Endothelial cell of umbilical vein (primary cell): ENCODE results near the gene FAM168A. TPM values are rescaled to one million over a fixed set of nuclear protein-coding genes. Genes with fewer than 3 reads are reported as not detected.

Experiments
- BruUV-seq: library from RNA; stranded (reverse); fragments of 400-500 nt; replicated peaks from 2 replicates; lab custom pipeline; 2021; lab: Mats Ljungman, UMichigan
- CTCF ChIA-PET: fragments of 300-600, 350-600 bp; sonication (Branson Sonifier 250); formaldehyde crosslinking; loops from one replicate; lab custom pipeline; 2021; ENCODE audit warnings: antibody characterized with exemption, inconsistent platforms; lab: Charles Lee
- POLR2A ChIA-PET: fragments of 300-600, 350-600 bp; sonication (Branson Sonifier 250); formaldehyde crosslinking; loops from one replicate; lab custom pipeline; 2021; ENCODE audit warnings: antibody characterized with exemption, inconsistent platforms; lab: Charles Lee
- DNase-seq: peaks from one replicate; pipeline ENCODE4 v3.0.0-alpha.2; 2011; ENCODE audit warnings: low read depth, low spot score
- FAIRE-seq: peaks from 2 replicates; lab custom pipeline; 2011; peaks lifted over from hg19 to GRCh38; lab: Jason Lieb, UNC
- H2AFZ ChIP-seq: 2 replicates; pipeline ENCODE4 v1.6.0; 2012; ENCODE audit warnings: low read depth, low read length, control low read depth, inconsistent platforms
- H3K27ac ChIP-seq: 2 replicates; pipeline ENCODE4 v1.5.1; 2011; ENCODE audit warnings: low read depth, mild to moderate bottlenecking, control low read depth, low read length, moderate library complexity; ENCODE audit not compliant: insufficient read depth
- H3K27me3 ChIP-seq, 2 experiments: 2 replicates each; pipeline versions ENCODE4 v1.6.0 to v1.6.1; 2011; ENCODE audit warnings: low read length in 2 of 2, mixed read lengths in 1 of 2; ENCODE audit not compliant: control insufficient read depth in 2 of 2, insufficient read depth in 2 of 2
- H3K36me3 ChIP-seq, 2 experiments: 2 replicates in 1 of 2; 3 replicates in 1 of 2; pipeline ENCODE4 v1.5.1; 2011; ENCODE audit warnings: low read length in 2 of 2, mild to moderate bottlenecking in 1 of 2, moderate library complexity in 1 of 2; ENCODE audit not compliant: control insufficient read depth in 2 of 2, insufficient read depth in 2 of 2; ENCODE audit errors: extremely low read depth in 1 of 2
- H3K4me1 ChIP-seq: 3 replicates; pipeline ENCODE4 v1.5.1; 2011; ENCODE audit warnings: mild to moderate bottlenecking, low read length; ENCODE audit not compliant: control insufficient read depth, insufficient read depth; ENCODE audit errors: extremely low read depth
- H3K4me2 ChIP-seq: 2 replicates; pipeline ENCODE4 v1.6.1; 2011; ENCODE audit warnings: low read length, control low read depth, mixed read lengths; ENCODE audit not compliant: insufficient read depth
- H3K4me3 ChIP-seq, 3 experiments: fragments of 200-600 bp in 1 of 3; sonication (generic), shearing (Covaris generic) in 1 of 3; replicated peaks in 1 of 3; 2 replicates each; pipeline ENCODE4 v1.5.1; 2011 to 2016; ENCODE audit warnings: control low read depth in 3 of 3, low read length in 3 of 3, mild to moderate bottlenecking in 2 of 3, inconsistent platforms in 1 of 3, low read depth in 1 of 3, moderate library complexity in 1 of 3; ENCODE audit not compliant: insufficient read depth in 1 of 3
- H3K79me2 ChIP-seq: 2 replicates; pipeline ENCODE4 v1.6.0; 2012; ENCODE audit warnings: low read length, inconsistent platforms; ENCODE audit not compliant: control insufficient read depth, insufficient read depth
- H3K9ac ChIP-seq: replicated peaks from 2 replicates; pipeline ENCODE3; 2011; ENCODE audit warnings: low read length, control low read depth; ENCODE audit not compliant: insufficient read depth; ENCODE audit errors: extremely low read depth
- H3K9me1 ChIP-seq: replicated peaks from 3 replicates; pipeline ENCODE4 v1.6.0; 2011; ENCODE audit warnings: mild to moderate bottlenecking, low read length; ENCODE audit not compliant: control insufficient read depth, insufficient read depth; ENCODE audit errors: extremely low read depth
- H3K9me3 ChIP-seq: replicated peaks from 2 replicates; pipeline ENCODE4 v1.5.1; 2012; ENCODE audit warnings: low read length, inconsistent platforms; ENCODE audit not compliant: control insufficient read depth, insufficient read depth
- H4K20me1 ChIP-seq: replicated peaks from 2 replicates; pipeline ENCODE3; 2011; ENCODE audit warnings: mild to moderate bottlenecking, low read length; ENCODE audit not compliant: control insufficient read depth, insufficient read depth; ENCODE audit errors: extremely low read depth
- EZH2 ChIP-seq: IDR thresholded peaks from 2 replicates; pipeline ENCODE4 v1.6.1; 2012; ENCODE audit warnings: borderline replicate concordance, low read depth, mild to moderate bottlenecking, moderate library complexity, low read length, inconsistent platforms; ENCODE audit not compliant: severe bottlenecking
- GATA2 ChIP-seq: IDR thresholded peaks from 2 replicates; pipeline ENCODE4 v1.7.0; 2011; ENCODE audit warnings: low read depth, mild to moderate bottlenecking, moderate library complexity, mixed read lengths, low read length; ENCODE audit not compliant: insufficient read length, insufficient read depth
- JUN ChIP-seq: IDR thresholded peaks from 2 replicates; pipeline ENCODE4 v1.6.1; 2011; ENCODE audit warnings: borderline replicate concordance, low read depth; ENCODE audit not compliant: insufficient read length, insufficient read depth
- MYC ChIP-seq: IDR thresholded peaks from one replicate; pipeline ENCODE4 v1.6.1; 2011; ENCODE audit warnings: mild to moderate bottlenecking, low read depth, low read length
- POLR2A ChIP-seq: IDR thresholded peaks from 2 replicates; pipeline ENCODE4 v1.6.1; 2012; ENCODE audit warnings: low read depth, mild to moderate bottlenecking, control low read depth, low read length
- POLR2AphosphoS5 ChIP-seq: IDR thresholded peaks from 2 replicates; pipeline ENCODE4 v1.6.1; 2012; ENCODE audit warnings: low read depth, mild to moderate bottlenecking, control low read depth, low read length, moderate library complexity; ENCODE audit not compliant: insufficient read depth
- dilution Hi-C: fragments of 300-500 bp; cut with MboI; formaldehyde crosslinking; loops from one replicate; pipeline ENCODE4 v1.15.0; 2019; ENCODE audit warnings: low sequenced_read_pairs; ENCODE audit not compliant: extremely low pct_ligation_motif_present
- intact Hi-C: fragments of 100-400 bp; cut with micrococcal nuclease; formaldehyde crosslinking; loops from one replicate; pipeline ENCODE4 v1.10.0; 2022
- polyA plus RNA-seq, 4 experiments: library from polyadenylated mRNA; depleted of rRNA in 3 of 4; stranded (reverse) in 3 of 4; unstranded in 1 of 4; fragments of >200 nt; gene quantifications; 2 replicates each; pipeline versions ENCODE4 v1.2.1 to v1.2.3, GENCODE V29; 2011 to 2012; ENCODE audit warnings: missing spikeins in 1 of 4
- total RNA-seq: library from RNA; stranded (reverse); gene quantifications from 2 replicates; pipeline ENCODE4 v1.2.3, GENCODE V29; 2021
- TF ChIP-seq, protein P1 (sequence below): IDR thresholded peaks from 2 replicates; pipeline ENCODE4 v1.6.1; 2011; ENCODE audit not compliant: insufficient read depth, insufficient read length
- TF ChIP-seq, protein P2 (sequence below), 2 donors: IDR thresholded peaks; 1 replicate in 1 of 2; 2 replicates in 1 of 2; pipeline ENCODE4 v1.5.1; 2011; ENCODE audit warnings: low read length in 2 of 2, mild to moderate bottlenecking in 2 of 2, moderate library complexity in 2 of 2, control low read depth in 1 of 2, inconsistent platforms in 1 of 2, low read depth in 1 of 2; ENCODE audit not compliant: insufficient read depth in 1 of 2; ENCODE audit errors: extremely low read depth in 1 of 2

The FAM168A gene
- total and polyA plus RNA-seq, 2 donors (not counting 3 experiments of a cell fraction or from before 2014, with no cell fraction given), result 17.0 to 20.5 TPM

DNA sequence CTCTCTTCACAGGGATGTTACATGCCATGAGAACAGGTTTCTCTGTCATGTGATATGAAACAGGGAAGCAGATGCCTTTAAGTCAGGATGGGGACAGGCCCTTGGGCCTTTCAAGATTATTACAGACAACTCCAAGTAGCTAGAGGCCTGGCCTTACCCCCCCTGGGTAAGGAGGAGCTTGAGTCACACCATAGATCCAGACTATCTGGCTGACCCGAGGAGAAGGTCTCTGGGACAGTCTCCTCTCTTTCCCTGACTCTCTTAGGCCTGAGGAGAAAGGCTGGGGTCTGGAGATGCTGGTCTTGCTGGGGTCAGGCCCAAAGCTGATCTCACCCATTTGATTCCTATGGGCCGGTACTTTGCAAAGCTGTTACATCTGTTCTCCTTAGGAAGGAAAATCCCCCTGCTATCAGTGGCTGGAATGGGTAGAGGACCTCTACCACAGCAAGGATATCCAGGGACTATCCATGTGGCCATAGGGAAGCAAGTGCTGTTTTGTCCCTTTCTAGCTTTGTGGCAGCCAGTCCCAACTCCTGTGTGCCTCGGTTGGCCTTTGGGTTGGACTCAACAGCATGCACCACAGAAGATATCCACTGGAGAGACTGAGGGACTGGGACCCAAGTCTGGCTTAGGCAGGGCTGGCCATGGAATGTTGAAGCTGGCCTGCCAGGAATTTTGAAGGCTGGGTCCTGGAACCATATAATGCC lies 196.5 kb downstream of the FAM168A start:
- H3K4me2 ChIP-seq, result no peak overlapping the region
- ChIA-PET CTCF (interaction anchor here (1.3 to 6.4 kb wide), 4 partner anchors 16 to 260 kb away, joined by 3 to 89 read pairs (median 16); no protein-coding TSS in a partner anchor), POLR2A (no interaction called here)
- peaks cover 7% of the 10 kb centered on the region for H3K4me1 ChIP-seq
- intact Hi-C loops (loop anchor here (5.0 to 10.0 kb wide), 2 partner anchors 223 to 531 kb away; no protein-coding TSS in a partner anchor), dilution Hi-C loops (no loop called here)
- no peaks in the 10 kb centered on the region for H3K27me3 ChIP-seq
- H2AFZ ChIP-seq, result no peak overlapping the region
- TF ChIP-seq POLR2AphosphoS5, result peak; percentile 17
- no peak for TF ChIP-seq POLR2A
- BruUV-seq, result no TSS peak
- H3K4me3 ChIP-seq, result no peak overlapping the region
- DNase-seq (no peak), FAIRE-seq (no peak)
- H3K79me2 ChIP-seq, result no peaks in the 10 kb centered on the region
- H3K9me1 ChIP-seq, result no peaks in the 10 kb centered on the region
- no peaks in the 10 kb centered on the region for H3K9me3 ChIP-seq
- H4K20me1 ChIP-seq, result no peaks in the 10 kb centered on the region
- H3K36me3 ChIP-seq, result peaks cover 2 to 7% of the 10 kb centered on the region in 2 experiments
- H3K9ac ChIP-seq, result no peak overlapping the region
- no peak overlapping the region for H3K27ac ChIP-seq

DNA sequence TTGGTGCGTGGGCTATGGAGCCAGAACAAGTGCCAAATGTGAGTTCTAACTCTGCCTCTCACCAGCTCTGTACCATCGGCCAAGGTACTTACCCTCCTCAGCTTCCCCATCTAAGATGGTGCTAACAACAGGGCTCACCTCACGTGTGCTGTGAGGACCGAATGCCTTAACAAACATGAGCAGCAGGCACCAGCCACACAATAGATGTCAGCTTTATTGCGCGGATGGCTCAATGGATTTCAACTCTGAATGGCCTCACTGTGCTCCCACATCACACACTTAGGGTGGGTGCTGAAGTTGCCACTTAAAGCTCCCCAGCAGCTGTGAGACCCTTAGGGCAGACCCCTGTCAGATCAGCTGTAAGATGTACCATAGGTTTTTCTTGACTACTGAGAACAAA lies 197.6 kb downstream of the FAM168A start:
- intact Hi-C loops (loop anchor here (5.0 to 10.0 kb wide), 2 partner anchors 225 to 532 kb away; no protein-coding TSS in a partner anchor), dilution Hi-C loops (no loop called here)
- DNase-seq, result no peak
- TF ChIP-seq JUN (no peak), POLR2AphosphoS5 (no peak), EZH2 (no peak), MYC (no peak), GATA2 (no peak), POLR2A (no peak)
- TF ChIP-seq, protein P1, sequence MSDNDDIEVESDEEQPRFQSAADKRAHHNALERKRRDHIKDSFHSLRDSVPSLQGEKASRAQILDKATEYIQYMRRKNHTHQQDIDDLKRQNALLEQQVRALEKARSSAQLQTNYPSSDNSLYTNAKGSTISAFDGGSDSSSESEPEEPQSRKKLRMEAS, result no peak
- TF ChIP-seq, protein P2, sequence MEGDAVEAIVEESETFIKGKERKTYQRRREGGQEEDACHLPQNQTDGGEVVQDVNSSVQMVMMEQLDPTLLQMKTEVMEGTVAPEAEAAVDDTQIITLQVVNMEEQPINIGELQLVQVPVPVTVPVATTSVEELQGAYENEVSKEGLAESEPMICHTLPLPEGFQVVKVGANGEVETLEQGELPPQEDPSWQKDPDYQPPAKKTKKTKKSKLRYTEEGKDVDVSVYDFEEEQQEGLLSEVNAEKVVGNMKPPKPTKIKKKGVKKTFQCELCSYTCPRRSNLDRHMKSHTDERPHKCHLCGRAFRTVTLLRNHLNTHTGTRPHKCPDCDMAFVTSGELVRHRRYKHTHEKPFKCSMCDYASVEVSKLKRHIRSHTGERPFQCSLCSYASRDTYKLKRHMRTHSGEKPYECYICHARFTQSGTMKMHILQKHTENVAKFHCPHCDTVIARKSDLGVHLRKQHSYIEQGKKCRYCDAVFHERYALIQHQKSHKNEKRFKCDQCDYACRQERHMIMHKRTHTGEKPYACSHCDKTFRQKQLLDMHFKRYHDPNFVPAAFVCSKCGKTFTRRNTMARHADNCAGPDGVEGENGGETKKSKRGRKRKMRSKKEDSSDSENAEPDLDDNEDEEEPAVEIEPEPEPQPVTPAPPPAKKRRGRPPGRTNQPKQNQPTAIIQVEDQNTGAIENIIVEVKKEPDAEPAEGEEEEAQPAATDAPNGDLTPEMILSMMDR (IDR thresholded peaks at IDR 0.05; ENCODE audit: extremely low read depth in 1 of 2, insufficient read depth in 1 of 2, low read depth in 1 of 2, low read length in 2 of 2), result no peak
- Histone ChIP-seq H3K9ac (no peak overlapping the region), H4K20me1 (no peaks in the 10 kb centered on the region), H3K79me2 (no peaks in the 10 kb centered on the region), H2AFZ (no peak overlapping the region), H3K27ac (no peak overlapping the region), H3K9me1 (no peaks in the 10 kb centered on the region), H3K4me1 (peaks cover 7% of the 10 kb centered on the region), H3K4me2 (no peak overlapping the region), H3K36me3 (peaks cover 2 to 4% of the 10 kb centered on the region in 2 experiments), H3K27me3 (no peaks in the 10 kb centered on the region), H3K4me3 (no peak overlapping the region), H3K9me3 (no peaks in the 10 kb centered on the region)
- BruUV-seq, result no TSS peak
- ChIA-PET CTCF (interaction anchor here (0.7 to 6.4 kb wide), 8 partner anchors 14 to 261 kb away, joined by 3 to 89 read pairs (median 5); no protein-coding TSS in a partner anchor), POLR2A (no interaction called here)
- peak; percentile 15 for FAIRE-seq
